IMR-90 (cell line): ENCODE measurements around the gene MAST3. TPM values are rescaled to one million over a fixed set of nuclear protein-coding genes. Genes with fewer than 3 reads are reported as not detected.

ENCODE experiments used
- ATAC-seq: fragments of 200-7000 bp; cut with Tn5 transposase; 2 replicates; pipeline ENCODE4 v1.9.1; 2020; ENCODE audit warnings: low read depth, mild to moderate bottlenecking, moderate library complexity
- BruUV-seq: library from RNA; stranded (reverse); fragments of 400-500 nt; replicated peaks from 2 replicates; lab custom pipeline; 2021; lab: Mats Ljungman, UMichigan
- CTCF ChIA-PET: fragments of 300-600 bp; formaldehyde crosslinking; extraction: SDS; loops from one replicate; lab custom pipeline; 2021; ENCODE audit warnings: antibody characterized with exemption; lab: Yijun Ruan, JAX
- POLR2A ChIA-PET: fragments of 300-600 bp; sonication (Branson Sonifier 250); formaldehyde crosslinking; loops from one replicate; lab custom pipeline; 2022; ENCODE audit warnings: antibody characterized with exemption; ENCODE audit not compliant: unreplicated experiment; lab: Charles Lee
- DNase-seq: peaks from one replicate; pipeline ENCODE4 v3.0.0; 2013
- H2AFZ ChIP-seq: replicated peaks from 2 replicates; pipeline ENCODE3; 2013; ENCODE audit warnings: low read length, mild to moderate bottlenecking; ENCODE audit not compliant: poor library complexity
- H2AK5ac ChIP-seq: 2 replicates; pipeline ENCODE4 v1.6.1; 2013; ENCODE audit warnings: low read depth, low read length, inconsistent platforms
- H2AK9ac ChIP-seq: replicated peaks from 2 replicates; pipeline ENCODE3; 2013; ENCODE audit warnings: mild to moderate bottlenecking, low read depth, low read length, moderate library complexity; ENCODE audit not compliant: poor library complexity
- H2BK120ac ChIP-seq: 2 replicates; pipeline ENCODE4 v1.6.1; 2013; ENCODE audit warnings: low read depth, low read length, inconsistent platforms
- H2BK15ac ChIP-seq: 3 replicates; pipeline ENCODE4 v1.6.1; 2013; ENCODE audit warnings: low read depth, low read length, inconsistent platforms
- H2BK20ac ChIP-seq: 2 replicates; pipeline ENCODE4 v1.6.1; 2013; ENCODE audit warnings: low read depth, mild to moderate bottlenecking, inconsistent platforms, low read length, moderate library complexity
- H2BK5ac ChIP-seq: 2 replicates; pipeline ENCODE4 v1.6.1; 2013; ENCODE audit warnings: mild to moderate bottlenecking, low read depth, low read length, inconsistent platforms; ENCODE audit not compliant: poor library complexity, severe bottlenecking
- H3K14ac ChIP-seq: replicated peaks from 2 replicates; pipeline ENCODE4 v1.6.1; 2013; ENCODE audit warnings: low read depth, low read length, inconsistent platforms
- H3K18ac ChIP-seq: 2 replicates; pipeline ENCODE4 v1.6.1; 2013; ENCODE audit warnings: low read depth, low read length, control low read depth
- H3K23ac ChIP-seq: 2 replicates; pipeline ENCODE4 v1.6.1; 2013; ENCODE audit warnings: low read depth, low read length, inconsistent platforms
- H3K27ac ChIP-seq: 2 replicates; pipeline ENCODE4 v1.5.1; 2013; ENCODE audit warnings: mild to moderate bottlenecking, control low read depth, low read length; ENCODE audit not compliant: insufficient read depth
- H3K27me3 ChIP-seq: 2 replicates; pipeline ENCODE4 v1.6.1; 2013; ENCODE audit warnings: low read length; ENCODE audit not compliant: control insufficient read depth, insufficient read depth
- H3K36me3 ChIP-seq: 2 replicates; pipeline ENCODE4 v1.6.1; 2013; ENCODE audit warnings: low read length, mixed read lengths; ENCODE audit not compliant: control insufficient read depth, insufficient read depth
- H3K4ac ChIP-seq: 2 replicates; pipeline ENCODE4 v1.6.1; 2013; ENCODE audit warnings: low read depth, low read length, inconsistent platforms
- H3K4me1 ChIP-seq: 2 replicates; pipeline ENCODE4 v1.6.1; 2013; ENCODE audit warnings: low read length, mixed read lengths; ENCODE audit not compliant: control insufficient read depth, insufficient read depth
- H3K4me2 ChIP-seq: 2 replicates; pipeline ENCODE4 v1.6.1; 2013; ENCODE audit warnings: low read depth, mild to moderate bottlenecking, control low read depth, low read length, moderate library complexity
- H3K4me3 ChIP-seq: 2 replicates; pipeline ENCODE4 v1.5.1; 2013; ENCODE audit warnings: low read depth, mild to moderate bottlenecking, control low read depth, low read length, moderate library complexity; ENCODE audit not compliant: insufficient read depth
- H3K56ac ChIP-seq: 2 replicates; pipeline ENCODE4 v1.6.1; 2013; ENCODE audit warnings: low read length, inconsistent platforms; ENCODE audit not compliant: insufficient read depth; ENCODE audit errors: extremely low read depth
- H3K79me1 ChIP-seq, 2 experiments: 2 replicates each; pipeline ENCODE4 v1.6.1; 2013; ENCODE audit warnings: low read length in 2 of 2, inconsistent platforms in 1 of 2, low read depth in 1 of 2
- H3K9ac ChIP-seq: 2 replicates; pipeline ENCODE4 v1.6.1; 2013; ENCODE audit warnings: low read depth, low read length, control low read depth
- H3K9me1 ChIP-seq: 2 replicates; pipeline ENCODE4 v1.6.1; 2013; ENCODE audit warnings: low read length, inconsistent platforms; ENCODE audit not compliant: insufficient read depth
- H3K9me3 ChIP-seq: 2 replicates; pipeline ENCODE4 v1.6.1; 2013; ENCODE audit warnings: low read length; ENCODE audit not compliant: control insufficient read depth, insufficient read depth
- H4K20me1 ChIP-seq: 2 replicates; pipeline ENCODE4 v1.6.1; 2013; ENCODE audit warnings: low read length, inconsistent platforms; ENCODE audit not compliant: insufficient read depth
- H4K5ac ChIP-seq: 2 replicates; pipeline ENCODE4 v1.6.1; 2013; ENCODE audit warnings: mild to moderate bottlenecking, low read depth, low read length, control low read depth
- H4K8ac ChIP-seq, 2 experiments: 2 replicates each; pipeline ENCODE4 v1.6.1; 2013; ENCODE audit warnings: low read depth in 2 of 2, low read length in 2 of 2, control low read depth in 1 of 2, inconsistent platforms in 1 of 2
- H4K91ac ChIP-seq: 2 replicates; pipeline ENCODE4 v1.6.1; 2013; ENCODE audit warnings: low read depth, low read length, inconsistent platforms; ENCODE audit not compliant: insufficient read depth
- MAFK ChIP-seq: IDR thresholded peaks from 2 replicates; pipeline ENCODE4 v1.6.1; 2012; ENCODE audit warnings: low read depth, low read length, improper control_type of control experiment
- RFX5 ChIP-seq: IDR thresholded peaks from 2 replicates; pipeline ENCODE4 v1.8.0; 2012; ENCODE audit warnings: low read depth, mild to moderate bottlenecking, low read length, moderate library complexity
- USF2 ChIP-seq: fragments of 150-350 bp; IDR thresholded peaks from 2 replicates; pipeline ENCODE4 v1.6.1; 2017; ENCODE audit warnings: mild to moderate bottlenecking, antibody characterized with exemption, low read length, low read depth
- WGBS, 2 experiments: methylation state at CpG; one replicate each; pipeline versions ENCODE4 v1.1.5 to v1.1.7; 2013; ENCODE audit warnings: missing lambda C conversion rate in 2 of 2; ENCODE audit not compliant: insufficient read length in 1 of 2; ENCODE audit errors: extremely low coverage in 2 of 2; 5-methylcytosine and 5-hydroxymethylcytosine counted together
- dilution Hi-C: fragments of 300-500 bp; cut with HindIII; formaldehyde crosslinking; loops from one replicate; pipeline ENCODE4 v1.14.3; 2018; ENCODE audit warnings: low sequenced_read_pairs; ENCODE audit not compliant: unreplicated experiment
- in situ Hi-C: fragments of 300-500 bp; cut with MboI; formaldehyde crosslinking; loops from 3 replicates; pipeline ENCODE4 v1.14.3; 2019; ENCODE audit warnings: low sequenced_read_pairs, inconsistent platforms, mixed read lengths
- intact Hi-C: fragments of 100-400 bp; cut with micrococcal nuclease; formaldehyde crosslinking; loops from 2 replicates; pipeline ENCODE4 v1.10.0; 2022
- polyA plus RNA-seq, 3 experiments: library from polyadenylated mRNA; depleted of rRNA; stranded (reverse); fragments of >200 nt; gene quantifications; 2 replicates each; pipeline ENCODE4 v1.2.3, GENCODE V29; 2012; ENCODE audit warnings: low replicate concordance in 1 of 3
- total RNA-seq: library from RNA; depleted of rRNA; stranded (reverse); fragments of >200 nt; gene quantifications from 2 replicates; pipeline ENCODE4 v1.2.3, GENCODE V29; 2012

MAST3 gene
- total and polyA plus RNA-seq, 2 of the 4 experiments (the other 2 are of a cell fraction) = 1.3 to 4.3 TPM

DNA sequence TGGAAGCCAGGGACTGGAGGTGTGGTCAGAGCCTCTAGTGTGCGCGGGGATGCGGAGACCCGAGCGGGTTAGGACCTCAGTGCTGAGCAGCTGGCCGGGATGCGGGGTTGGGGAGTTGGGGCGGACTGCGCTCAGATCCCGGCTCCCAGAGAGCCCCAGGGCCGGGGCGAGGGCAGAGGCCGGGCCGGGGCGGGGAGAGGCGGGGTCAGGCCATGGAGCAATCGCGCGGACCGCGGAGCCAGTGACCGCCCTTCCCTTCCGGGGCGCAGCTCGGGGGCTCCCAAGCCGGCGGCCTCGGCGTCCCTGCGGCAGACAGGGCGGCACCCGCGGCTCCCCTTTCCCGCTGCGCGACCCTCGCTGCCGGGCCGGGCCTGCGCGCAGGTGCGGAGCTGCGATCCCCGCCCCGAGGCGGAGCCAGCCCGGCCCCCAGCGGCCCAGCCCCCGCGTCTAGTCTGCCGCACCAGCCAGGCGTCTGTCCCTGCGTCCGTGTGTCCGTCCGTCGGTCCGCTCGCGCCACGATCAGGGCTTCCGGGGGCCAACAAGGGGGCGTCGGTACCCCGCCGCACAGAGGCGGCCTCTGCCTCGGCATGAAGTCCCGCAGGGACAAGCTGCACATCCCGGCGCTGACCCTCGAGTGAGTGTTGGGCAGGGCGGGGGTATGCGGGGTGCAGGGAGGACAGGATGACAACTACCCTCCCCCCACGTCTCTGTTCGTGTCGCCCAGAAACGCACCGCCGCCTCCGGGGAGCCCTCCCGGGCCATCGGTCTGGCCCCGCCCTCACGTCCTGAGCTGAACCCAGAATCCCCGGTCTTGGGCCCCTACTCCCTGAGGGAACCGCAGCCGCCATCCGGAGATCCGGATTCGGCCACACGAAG lies 12.4 kb downstream of the MAST3 start (continued):
- no peak for TF ChIP-seq USF2

DNA sequence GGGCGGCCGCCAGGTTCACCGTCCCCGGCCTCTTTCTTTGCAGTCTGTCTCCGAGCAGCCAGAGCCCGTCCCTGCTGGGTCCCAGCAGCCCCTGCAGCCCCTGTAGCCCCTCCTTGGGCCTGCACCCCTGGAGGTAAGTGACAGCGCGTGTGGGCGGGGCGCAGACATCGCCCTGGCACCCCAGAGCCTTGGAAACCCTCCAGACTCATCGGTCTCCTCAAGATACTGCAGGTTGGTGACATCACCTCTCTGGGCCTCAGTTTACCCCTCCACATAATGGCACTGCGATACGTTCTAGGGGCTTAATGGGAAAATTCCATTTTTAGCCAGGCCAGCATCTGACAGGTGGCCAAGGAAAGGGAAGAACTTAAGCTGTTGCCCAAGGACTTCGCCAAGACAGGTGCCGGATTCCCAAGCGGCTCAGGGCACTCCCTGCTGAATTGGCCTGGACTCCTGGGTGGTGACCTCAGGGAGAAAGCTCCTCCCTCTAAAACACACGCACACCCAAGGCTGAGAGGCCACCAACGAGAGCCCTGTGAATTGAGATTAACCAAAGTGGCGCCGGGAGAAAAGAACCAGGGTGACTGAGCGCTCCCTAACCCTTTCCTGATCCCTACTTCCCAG lies 13.1 kb downstream of the MAST3 start:
- H3K9me1 ChIP-seq = no peaks in the 10 kb centered on the region
- intact Hi-C loops = loop anchor here (5.0 kb wide), 1 partner anchor 42 kb away; the partner anchor contains the start of gene PIK3R2
- no peak overlapping the region for H3K23ac ChIP-seq
- peak overlapping the region; percentile 90 for H3K4me2 ChIP-seq
- no peak for TF ChIP-seq RFX5
- no peak for TF ChIP-seq MAFK
- DNase-seq (no peak), ATAC-seq (no peak)
- no peak overlapping the region for H2BK15ac ChIP-seq
- H2BK120ac ChIP-seq = no peak overlapping the region
- no peaks in the 10 kb centered on the region for H3K9me3 ChIP-seq
- no peak overlapping the region for H3K56ac ChIP-seq
- peak overlapping the region; percentile 97 for H2AFZ ChIP-seq
- no peak overlapping the region for H4K5ac ChIP-seq
- peak overlapping the region; percentile 84 for H2AK9ac ChIP-seq
- peaks cover 4% of the 10 kb centered on the region; the same call in 1 of the 2 replicates for H4K20me1 ChIP-seq
- H3K79me1 ChIP-seq = no peaks in the 10 kb centered on the region; a peak in 1 of 4 replicates
- H2BK5ac ChIP-seq = no peak overlapping the region
- dilution Hi-C loops = no loop called here
- H3K4me1 ChIP-seq = peaks cover 10% of the 10 kb centered on the region
- 0 out of 2 replicates have a peak, but pooled peaks cover 3% of the 10 kb centered on the region for H3K36me3 ChIP-seq
- H3K18ac ChIP-seq = no peak overlapping the region
- POLR2A ChIA-PET = interaction anchor here (1.4 kb wide), 1 partner anchor 171 kb away, joined by 3 read pairs; the partner anchor contains the start of gene JUND
- no peaks in the 10 kb centered on the region for H3K27me3 ChIP-seq
- in situ Hi-C loops = loop anchor here (5.0 to 10.0 kb wide), 2 partner anchors 142 to 304 kb away; partner anchors contain the start of gene SSBP4
- no peak overlapping the region for H4K91ac ChIP-seq
- 28% methylated on average over 12 of the region's 22 CpGs; no CpG with 5 or more reads in 1 of the 2 experiments for WGBS, 2 experiments
- no peak overlapping the region for H3K14ac ChIP-seq
- BruUV-seq = no TSS peak
- H3K4me3 ChIP-seq = peak overlapping the region; percentile 94
- no peak overlapping the region for H3K27ac ChIP-seq
- no peak overlapping the region for H2AK5ac ChIP-seq
- H3K4ac ChIP-seq = no peak overlapping the region; the same call in 1 of the 2 replicates
- CTCF ChIA-PET = interaction anchor here (0.6 kb wide), 1 partner anchor 1173 kb away, joined by 3 read pairs; no protein-coding TSS in a partner anchor
- peak overlapping the region in 1 of 2 experiments; percentile 83; a peak in 1 of 4 replicates for H4K8ac ChIP-seq
- H2BK20ac ChIP-seq = no peak overlapping the region
- no peak overlapping the region for H3K9ac ChIP-seq
